Measurements from ENCODE around the gene SF3B1. TPM values are rescaled to one million over a fixed set of nuclear protein-coding genes. Genes with fewer than 3 reads are reported as not detected.
A peak's percentile ranks its signal among the peaks of the same experiment; 100 is the strongest.

The SF3B1 gene
- total and polyA plus RNA-seq, 2 of the 13 experiments (the other 11 are each of a cell fraction or from before 2014, with no cell fraction given): 387 to 750 TPM

DNA sequence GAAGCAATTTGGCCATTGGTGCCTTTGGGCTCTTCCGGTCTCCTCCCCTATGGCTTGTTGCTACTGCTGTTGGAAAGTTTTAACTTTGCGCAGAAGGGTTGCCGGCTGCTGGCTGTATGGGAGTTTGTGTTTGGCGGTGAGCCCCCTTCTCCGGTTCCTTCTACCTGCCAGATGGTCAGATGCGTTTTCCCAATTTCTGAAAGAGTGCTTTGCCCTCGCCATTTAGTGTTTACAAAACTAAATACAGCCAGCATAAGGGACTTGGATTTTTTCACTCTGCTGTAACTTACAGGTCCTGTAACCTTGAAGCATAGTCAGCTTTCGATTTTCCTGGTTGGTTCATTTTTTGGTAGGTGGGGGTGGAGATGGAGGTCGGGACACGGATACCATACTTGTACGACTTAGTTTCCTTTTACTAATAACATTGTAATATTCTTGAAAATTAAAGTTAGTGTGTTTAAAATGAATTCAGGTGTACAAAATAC lies 19.1 kb upstream of the SF3B1 start (continued):
- TF ChIP-seq, protein P1, sequence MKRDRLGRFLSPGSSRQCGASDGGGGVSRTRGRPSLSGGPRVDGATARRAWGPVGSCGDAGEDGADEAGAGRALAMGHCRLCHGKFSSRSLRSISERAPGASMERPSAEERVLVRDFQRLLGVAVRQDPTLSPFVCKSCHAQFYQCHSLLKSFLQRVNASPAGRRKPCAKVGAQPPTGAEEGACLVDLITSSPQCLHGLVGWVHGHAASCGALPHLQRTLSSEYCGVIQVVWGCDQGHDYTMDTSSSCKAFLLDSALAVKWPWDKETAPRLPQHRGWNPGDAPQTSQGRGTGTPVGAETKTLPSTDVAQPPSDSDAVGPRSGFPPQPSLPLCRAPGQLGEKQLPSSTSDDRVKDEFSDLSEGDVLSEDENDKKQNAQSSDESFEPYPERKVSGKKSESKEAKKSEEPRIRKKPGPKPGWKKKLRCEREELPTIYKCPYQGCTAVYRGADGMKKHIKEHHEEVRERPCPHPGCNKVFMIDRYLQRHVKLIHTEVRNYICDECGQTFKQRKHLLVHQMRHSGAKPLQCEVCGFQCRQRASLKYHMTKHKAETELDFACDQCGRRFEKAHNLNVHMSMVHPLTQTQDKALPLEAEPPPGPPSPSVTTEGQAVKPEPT (CRISPR knock-in tag; IDR thresholded peaks at IDR 0.05; ENCODE audit: low read depth): peak; percentile 2; the same call in 1 of the 2 replicates
- no peak for TF ChIP-seq AHR (CRISPR knock-in tag; IDR thresholded peaks at IDR 0.05)
- no peak for TF ChIP-seq GLI4 (CRISPR knock-in tag; IDR thresholded peaks at IDR 0.05; ENCODE audit: borderline replicate concordance)
- no peak for TF ChIP-seq NCOA5 (CRISPR knock-in tag; IDR thresholded peaks at IDR 0.05)
- TF ChIP-seq HHEX (CRISPR knock-in tag; IDR thresholded peaks at IDR 0.05): 0 out of 2 replicates have a peak, but pooled peaks have one; percentile 4
- TF ChIP-seq, protein P2, sequence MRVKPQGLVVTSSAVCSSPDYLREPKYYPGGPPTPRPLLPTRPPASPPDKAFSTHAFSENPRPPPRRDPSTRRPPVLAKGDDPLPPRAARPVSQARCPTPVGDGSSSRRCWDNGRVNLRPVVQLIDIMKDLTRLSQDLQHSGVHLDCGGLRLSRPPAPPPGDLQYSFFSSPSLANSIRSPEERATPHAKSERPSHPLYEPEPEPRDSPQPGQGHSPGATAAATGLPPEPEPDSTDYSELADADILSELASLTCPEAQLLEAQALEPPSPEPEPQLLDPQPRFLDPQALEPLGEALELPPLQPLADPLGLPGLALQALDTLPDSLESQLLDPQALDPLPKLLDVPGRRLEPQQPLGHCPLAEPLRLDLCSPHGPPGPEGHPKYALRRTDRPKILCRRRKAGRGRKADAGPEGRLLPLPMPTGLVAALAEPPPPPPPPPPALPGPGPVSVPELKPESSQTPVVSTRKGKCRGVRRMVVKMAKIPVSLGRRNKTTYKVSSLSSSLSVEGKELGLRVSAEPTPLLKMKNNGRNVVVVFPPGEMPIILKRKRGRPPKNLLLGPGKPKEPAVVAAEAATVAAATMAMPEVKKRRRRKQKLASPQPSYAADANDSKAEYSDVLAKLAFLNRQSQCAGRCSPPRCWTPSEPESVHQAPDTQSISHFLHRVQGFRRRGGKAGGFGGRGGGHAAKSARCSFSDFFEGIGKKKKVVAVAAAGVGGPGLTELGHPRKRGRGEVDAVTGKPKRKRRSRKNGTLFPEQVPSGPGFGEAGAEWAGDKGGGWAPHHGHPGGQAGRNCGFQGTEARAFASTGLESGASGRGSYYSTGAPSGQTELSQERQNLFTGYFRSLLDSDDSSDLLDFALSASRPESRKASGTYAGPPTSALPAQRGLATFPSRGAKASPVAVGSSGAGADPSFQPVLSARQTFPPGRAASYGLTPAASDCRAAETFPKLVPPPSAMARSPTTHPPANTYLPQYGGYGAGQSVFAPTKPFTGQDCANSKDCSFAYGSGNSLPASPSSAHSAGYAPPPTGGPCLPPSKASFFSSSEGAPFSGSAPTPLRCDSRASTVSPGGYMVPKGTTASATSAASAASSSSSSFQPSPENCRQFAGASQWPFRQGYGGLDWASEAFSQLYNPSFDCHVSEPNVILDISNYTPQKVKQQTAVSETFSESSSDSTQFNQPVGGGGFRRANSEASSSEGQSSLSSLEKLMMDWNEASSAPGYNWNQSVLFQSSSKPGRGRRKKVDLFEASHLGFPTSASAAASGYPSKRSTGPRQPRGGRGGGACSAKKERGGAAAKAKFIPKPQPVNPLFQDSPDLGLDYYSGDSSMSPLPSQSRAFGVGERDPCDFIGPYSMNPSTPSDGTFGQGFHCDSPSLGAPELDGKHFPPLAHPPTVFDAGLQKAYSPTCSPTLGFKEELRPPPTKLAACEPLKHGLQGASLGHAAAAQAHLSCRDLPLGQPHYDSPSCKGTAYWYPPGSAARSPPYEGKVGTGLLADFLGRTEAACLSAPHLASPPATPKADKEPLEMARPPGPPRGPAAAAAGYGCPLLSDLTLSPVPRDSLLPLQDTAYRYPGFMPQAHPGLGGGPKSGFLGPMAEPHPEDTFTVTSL (CRISPR knock-in tag; IDR thresholded peaks at IDR 0.05; ENCODE audit: borderline replicate concordance): no peak
- TF ChIP-seq SP140L (CRISPR knock-in tag; IDR thresholded peaks at IDR 0.05; ENCODE audit: borderline replicate concordance): 0 out of 2 replicates have a peak, but pooled peaks have one; percentile 33
- no peak for TF ChIP-seq JUND (CRISPR knock-in tag; IDR thresholded peaks at IDR 0.05)
- no peak for TF ChIP-seq ZNF776 (CRISPR knock-in tag; IDR thresholded peaks at IDR 0.05)
- TF ChIP-seq NBN (conservative IDR thresholded peaks at IDR 0.05): no peak
- TF ChIP-seq, protein P3, sequence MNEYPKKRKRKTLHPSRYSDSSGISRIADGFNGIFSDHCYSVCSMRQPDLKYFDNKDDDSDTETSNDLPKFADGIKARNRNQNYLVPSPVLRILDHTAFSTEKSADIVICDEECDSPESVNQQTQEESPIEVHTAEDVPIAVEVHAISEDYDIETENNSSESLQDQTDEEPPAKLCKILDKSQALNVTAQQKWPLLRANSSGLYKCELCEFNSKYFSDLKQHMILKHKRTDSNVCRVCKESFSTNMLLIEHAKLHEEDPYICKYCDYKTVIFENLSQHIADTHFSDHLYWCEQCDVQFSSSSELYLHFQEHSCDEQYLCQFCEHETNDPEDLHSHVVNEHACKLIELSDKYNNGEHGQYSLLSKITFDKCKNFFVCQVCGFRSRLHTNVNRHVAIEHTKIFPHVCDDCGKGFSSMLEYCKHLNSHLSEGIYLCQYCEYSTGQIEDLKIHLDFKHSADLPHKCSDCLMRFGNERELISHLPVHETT (CRISPR knock-in tag; conservative IDR thresholded peaks at IDR 0.05): no peak
- no peak for TF ChIP-seq U2AF2 (IDR thresholded peaks at IDR 0.05; ENCODE audit: low read depth, low read length)
- TF ChIP-seq TBX2 (CRISPR knock-in tag; IDR thresholded peaks at IDR 0.05; ENCODE audit: borderline replicate concordance): peak; percentile 21; the same call in 1 of the 2 replicates
- TF ChIP-seq, protein P4, sequence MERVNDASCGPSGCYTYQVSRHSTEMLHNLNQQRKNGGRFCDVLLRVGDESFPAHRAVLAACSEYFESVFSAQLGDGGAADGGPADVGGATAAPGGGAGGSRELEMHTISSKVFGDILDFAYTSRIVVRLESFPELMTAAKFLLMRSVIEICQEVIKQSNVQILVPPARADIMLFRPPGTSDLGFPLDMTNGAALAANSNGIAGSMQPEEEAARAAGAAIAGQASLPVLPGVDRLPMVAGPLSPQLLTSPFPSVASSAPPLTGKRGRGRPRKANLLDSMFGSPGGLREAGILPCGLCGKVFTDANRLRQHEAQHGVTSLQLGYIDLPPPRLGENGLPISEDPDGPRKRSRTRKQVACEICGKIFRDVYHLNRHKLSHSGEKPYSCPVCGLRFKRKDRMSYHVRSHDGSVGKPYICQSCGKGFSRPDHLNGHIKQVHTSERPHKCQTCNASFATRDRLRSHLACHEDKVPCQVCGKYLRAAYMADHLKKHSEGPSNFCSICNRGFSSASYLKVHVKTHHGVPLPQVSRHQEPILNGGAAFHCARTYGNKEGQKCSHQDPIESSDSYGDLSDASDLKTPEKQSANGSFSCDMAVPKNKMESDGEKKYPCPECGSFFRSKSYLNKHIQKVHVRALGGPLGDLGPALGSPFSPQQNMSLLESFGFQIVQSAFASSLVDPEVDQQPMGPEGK (CRISPR knock-in tag; IDR thresholded peaks at IDR 0.05): peak; percentile 14
- TF ChIP-seq, protein P5, sequence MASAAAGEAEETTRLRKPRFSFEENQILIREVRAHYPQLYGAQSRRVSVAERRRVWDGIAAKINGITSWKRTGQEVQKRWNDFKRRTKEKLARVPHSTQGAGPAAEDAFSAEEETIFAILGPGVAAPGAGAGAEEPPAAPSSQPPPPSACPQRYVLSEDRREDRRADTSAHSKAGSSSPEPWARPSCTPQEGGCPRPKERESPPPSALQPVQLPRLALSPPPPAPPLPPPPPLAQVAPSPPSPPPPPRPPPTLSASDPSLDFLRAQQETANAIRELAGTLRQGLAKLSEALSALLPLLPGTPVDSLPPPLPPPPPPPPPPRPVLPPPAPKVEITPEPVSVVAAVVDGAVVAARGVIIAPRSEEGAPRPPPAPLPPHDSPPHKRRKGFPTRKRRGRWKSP (CRISPR knock-in tag; IDR thresholded peaks at IDR 0.05): no peak; the same call in 1 of the 2 replicates
